H9 (cell line): ENCODE data around the gene IFITM1. TPM values are rescaled to one million over a fixed set of nuclear protein-coding genes. Genes with fewer than 3 reads are reported as not detected.
A peak's percentile ranks its signal among the peaks of the same experiment; 100 is the strongest.

Source experiments
- DNase-seq: peaks from one replicate; pipeline ENCODE4 v3.0.0-alpha.2; 2017
- H2AFZ ChIP-seq: one replicate; pipeline ENCODE4 v1.6.1; 2013; ENCODE audit warnings: mild to moderate bottlenecking, low read length, control low read depth, moderate library complexity
- H2AK5ac ChIP-seq: 2 replicates; pipeline ENCODE4 v1.6.1; 2013; ENCODE audit warnings: low read length, control low read depth, mixed read lengths; ENCODE audit not compliant: insufficient read length
- H2BK120ac ChIP-seq: one replicate; pipeline ENCODE4 v1.6.1; 2013; ENCODE audit warnings: low read depth, mild to moderate bottlenecking, low read length, control low read depth, inconsistent platforms; ENCODE audit not compliant: poor library complexity, severe bottlenecking
- H2BK12ac ChIP-seq: 2 replicates; pipeline ENCODE4 v1.6.1; 2013; ENCODE audit warnings: low read length, control low read depth, mixed read lengths, low read depth; ENCODE audit not compliant: insufficient read length
- H2BK15ac ChIP-seq: 2 replicates; pipeline ENCODE4 v1.6.1; 2013; ENCODE audit warnings: low read depth, low read length, control low read depth
- H2BK20ac ChIP-seq: one replicate; pipeline ENCODE4 v1.6.1; 2013; ENCODE audit warnings: low read depth, mild to moderate bottlenecking, low read length, control low read depth, inconsistent platforms; ENCODE audit not compliant: poor library complexity, severe bottlenecking
- H2BK5ac ChIP-seq: 2 replicates; pipeline ENCODE4 v1.6.1; 2013; ENCODE audit warnings: low read length, control low read depth, mixed read lengths; ENCODE audit not compliant: insufficient read length
- H3K14ac ChIP-seq: 2 replicates; pipeline ENCODE4 v1.6.1; 2013; ENCODE audit warnings: low read length, control low read depth; ENCODE audit not compliant: insufficient read depth
- H3K18ac ChIP-seq: 2 replicates; pipeline ENCODE4 v1.6.1; 2013; ENCODE audit warnings: low read depth, mild to moderate bottlenecking, mixed read lengths, low read length, control low read depth; ENCODE audit not compliant: insufficient read length
- H3K23ac ChIP-seq: 2 replicates; pipeline ENCODE4 v1.6.1; 2013; ENCODE audit warnings: low read length, control low read depth, mixed read lengths, low read depth; ENCODE audit not compliant: insufficient read length
- H3K23me2 ChIP-seq: 2 replicates; pipeline ENCODE4 v1.6.1; 2013; ENCODE audit warnings: low read depth, mild to moderate bottlenecking, mixed read lengths, low read length, control low read depth; ENCODE audit not compliant: insufficient read length, poor library complexity, severe bottlenecking
- H3K27ac ChIP-seq: 2 replicates; pipeline ENCODE4 v1.5.1; 2013; ENCODE audit warnings: low read length, control low read depth, mixed read lengths, low read depth; ENCODE audit not compliant: insufficient read length
- H3K27me3 ChIP-seq: 2 replicates; pipeline ENCODE4 v1.6.1; 2013; ENCODE audit warnings: low read length, control low read depth, inconsistent platforms; ENCODE audit not compliant: insufficient read depth
- H3K4ac ChIP-seq: 2 replicates; pipeline ENCODE4 v1.6.1; 2013; ENCODE audit warnings: low read depth, mild to moderate bottlenecking, control low read depth, inconsistent platforms, low read length, moderate library complexity
- H3K4me1 ChIP-seq: 2 replicates; pipeline ENCODE4 v1.6.1; 2013; ENCODE audit warnings: low read length, control low read depth, inconsistent platforms; ENCODE audit not compliant: insufficient read depth
- H3K4me2 ChIP-seq: 2 replicates; pipeline ENCODE4 v1.6.1; 2013; ENCODE audit warnings: low read length, control low read depth, mixed read lengths; ENCODE audit not compliant: insufficient read length, insufficient read depth
- H3K56ac ChIP-seq: 2 replicates; pipeline ENCODE4 v1.6.1; 2013; ENCODE audit warnings: low read depth, mild to moderate bottlenecking, mixed read lengths, low read length, control low read depth; ENCODE audit not compliant: insufficient read length
- H3K79me1 ChIP-seq: 2 replicates; pipeline ENCODE4 v1.6.1; 2013; ENCODE audit warnings: low read depth, mild to moderate bottlenecking, moderate library complexity, low read length, control low read depth, inconsistent platforms; ENCODE audit not compliant: insufficient read depth, poor library complexity, severe bottlenecking
- H3K79me2 ChIP-seq: 2 replicates; pipeline ENCODE4 v1.6.1; 2013; ENCODE audit warnings: low read length, control low read depth, inconsistent platforms; ENCODE audit not compliant: insufficient read depth
- H3K9ac ChIP-seq: 2 replicates; pipeline ENCODE4 v1.6.1; 2013; ENCODE audit warnings: low read length, control low read depth, mixed read lengths; ENCODE audit not compliant: insufficient read length; ENCODE audit errors: extremely low read depth
- H3K9me3 ChIP-seq: one replicate; pipeline ENCODE4 v1.6.1; 2013; ENCODE audit warnings: low read depth, low read length, inconsistent platforms; ENCODE audit not compliant: control insufficient read depth
- H3T11ph ChIP-seq: one replicate; pipeline ENCODE4 v1.6.1; 2013; ENCODE audit warnings: mild to moderate bottlenecking, low read length, control low read depth, inconsistent platforms
- H4K20me1 ChIP-seq: one replicate; pipeline ENCODE4 v1.6.1; 2013; ENCODE audit not compliant: control insufficient read depth, insufficient read length, insufficient read depth
- H4K5ac ChIP-seq: 2 replicates; pipeline ENCODE4 v1.6.1; 2013; ENCODE audit warnings: low read depth, mild to moderate bottlenecking, mixed read lengths, low read length, control low read depth; ENCODE audit not compliant: insufficient read length
- H4K8ac ChIP-seq: replicated peaks from 2 replicates; pipeline ENCODE4 v1.6.1; 2013; ENCODE audit warnings: low read length, control low read depth, mixed read lengths, low read depth; ENCODE audit not compliant: insufficient read length
- H4K91ac ChIP-seq: 2 replicates; pipeline ENCODE4 v1.6.1; 2013; ENCODE audit warnings: low read depth, mild to moderate bottlenecking, moderate library complexity, mixed read lengths, low read length, control low read depth; ENCODE audit not compliant: insufficient read length
- H3K27ac Mint-ChIP-seq, 3 experiments: 2 replicates in 2 of 3; 3 replicates in 1 of 3; pipeline ENCODE4 v1.8.0; 2020 to 2021; ENCODE audit warnings: mixed read lengths in 3 of 3, mild to moderate bottlenecking in 1 of 3, moderate library complexity in 1 of 3
- H3K27me3 Mint-ChIP-seq: 2 replicates; pipeline ENCODE4 v1.8.0; 2021; ENCODE audit warnings: low read depth, mild to moderate bottlenecking, moderate library complexity, mixed read lengths
- H3K36me3 Mint-ChIP-seq, 3 experiments: 2 replicates in 2 of 3; 3 replicates in 1 of 3; pipeline ENCODE4 v1.8.0; 2020 to 2021; ENCODE audit warnings: low read depth in 3 of 3, mixed read lengths in 3 of 3; ENCODE audit not compliant: insufficient read depth in 1 of 3
- H3K4me1 Mint-ChIP-seq, 2 experiments: 2 replicates each; pipeline ENCODE4 v1.8.0; 2020; ENCODE audit warnings: mixed read lengths in 2 of 2
- H3K4me3 Mint-ChIP-seq, 2 experiments: 2 replicates in 1 of 2; 3 replicates in 1 of 2; pipeline ENCODE4 v1.8.0; 2020 to 2021; ENCODE audit warnings: mild to moderate bottlenecking in 2 of 2, mixed read lengths in 2 of 2, moderate library complexity in 1 of 2
- H3K9me3 Mint-ChIP-seq, 2 experiments: 2 replicates in 1 of 2; 3 replicates in 1 of 2; pipeline ENCODE4 v1.8.0; 2020; ENCODE audit warnings: mild to moderate bottlenecking in 2 of 2, mixed read lengths in 2 of 2, moderate library complexity in 1 of 2
- CTCF ChIP-seq: fragments of 200-600 bp; sonication (generic); conservative IDR thresholded peaks from 3 replicates; pipeline ENCODE4 v1.8.0; 2021; ENCODE audit warnings: antibody characterized with exemption, mild to moderate bottlenecking
- WGBS: extraction: QIAGEN DNeasy Blood & Tissue Kit; methylation state at CpG from one replicate; pipeline ENCODE4 v1.1.7; 2013; ENCODE audit warnings: missing lambda C conversion rate, low lambda C conversion rate, mixed read lengths; ENCODE audit not compliant: insufficient read length; ENCODE audit errors: extremely low coverage; 5-methylcytosine and 5-hydroxymethylcytosine counted together
- total RNA-seq: library from RNA; stranded (reverse); gene quantifications from 2 replicates; pipeline ENCODE4 v1.2.1, GENCODE V29; 2021

The IFITM1 gene
- total RNA-seq, 1 experiment from 2014 or later, result 500 TPM

GRCh38 chr11:312092-312816 is 1.6 kb upstream of the IFITM1 start:
- peak overlapping the region in 1 of 3 experiments; percentile 48; a peak in 1 of 7 replicates for H3K27ac Mint-ChIP-seq

More at GRCh38 chr11:312092-312816, 1.6 kb upstream of the IFITM1 start:
- Histone ChIP-seq H3K4me1 (peaks cover 11% of the 10 kb centered on the region; the same call in 1 of the 2 replicates), H2BK5ac (no peak overlapping the region), H3K79me1 (peaks cover 2% of the 10 kb centered on the region), H3K18ac (no peak overlapping the region), H3K14ac (no peak overlapping the region), H4K5ac (no peak overlapping the region), H3T11ph (no peak overlapping the region), H3K27ac (no peak overlapping the region), H2AFZ (no peak overlapping the region), H3K56ac (no peak overlapping the region), H3K79me2 (peaks cover 6% of the 10 kb centered on the region; the same call in 1 of the 2 replicates), H2AK5ac (no peak overlapping the region), H4K20me1 (no peaks in the 10 kb centered on the region), H4K91ac (no peak overlapping the region), H4K8ac (no peak overlapping the region), H2BK120ac (no peak overlapping the region), H2BK15ac (no peak overlapping the region), H2BK12ac (no peak overlapping the region), H3K4ac (no peak overlapping the region), H3K9me3 (no peaks in the 10 kb centered on the region), H3K23me2 (peaks cover 28% of the 10 kb centered on the region), H3K4me2 (no peak overlapping the region), H3K27me3 (no peaks in the 10 kb centered on the region), H3K23ac (no peak overlapping the region), H2BK20ac (no peak overlapping the region), H3K9ac (no peak overlapping the region)
- no CpG with 5 or more reads among the region's 14 CpGs for WGBS
- Mint-ChIP-seq H3K36me3 (peaks cover 6 to 19% (median 11%) of the 10 kb centered on the region in 3 experiments), H3K4me1 (peaks cover 53 to 72% of the 10 kb centered on the region in 2 experiments), H3K27me3 (no peaks in the 10 kb centered on the region), H3K9me3 (no peaks in the 10 kb centered on the region; a peak in 1 of 5 replicates), H3K4me3 (peak overlapping the region; percentile 62 to 67)
- no peak for TF ChIP-seq CTCF
- DNase-seq, result no peak
